NK-92 (cell line): ENCODE measurements around the gene RSPRY1.

Source experiments
- DNase-seq: peaks from one replicate; lab custom pipeline; 2025; ENCODE audit not compliant: unreplicated experiment; lab: John Stamatoyannopoulos, UW

RSPRY1 gene

GRCh38 chr16:57152096-57153093 is 33.7 kb upstream of the RSPRY1 start:
- no peak for DNase-seq

GRCh38 chr16:57153841-57154240 is 32.3 kb upstream of the RSPRY1 start:
- no peak for DNase-seq

DNA sequence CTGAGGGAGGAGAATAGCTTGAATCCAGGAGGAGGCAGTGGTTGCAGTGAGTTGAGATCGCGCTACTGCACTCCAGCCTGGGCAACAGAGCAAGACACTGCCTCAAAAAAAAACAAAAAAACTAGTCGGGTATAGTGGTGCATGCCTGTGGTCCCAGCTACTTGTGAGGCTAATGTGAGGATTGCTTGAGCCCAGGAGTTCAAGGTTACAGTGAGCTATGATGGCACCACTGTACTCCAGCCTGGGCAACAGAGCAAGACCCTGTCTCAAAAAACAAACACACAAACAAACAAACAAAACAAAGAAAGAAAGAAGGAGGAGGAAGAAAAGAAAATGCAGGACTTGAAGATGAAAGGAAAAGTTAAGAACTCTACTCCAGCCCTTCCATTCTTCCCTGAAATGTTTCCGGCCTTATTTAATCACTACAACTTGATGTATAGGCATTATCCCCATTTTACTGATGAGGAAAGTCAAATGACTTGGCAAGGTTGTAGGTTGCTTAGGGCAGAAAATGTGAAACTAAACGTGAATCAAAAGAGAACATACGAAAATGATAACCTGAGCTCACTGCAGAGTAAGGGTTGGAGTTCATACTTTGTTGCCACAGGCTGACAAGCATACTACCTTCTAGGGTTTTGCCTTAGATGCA is 30.3 kb upstream of the RSPRY1 start:
- DNase-seq = no peak

DNA sequence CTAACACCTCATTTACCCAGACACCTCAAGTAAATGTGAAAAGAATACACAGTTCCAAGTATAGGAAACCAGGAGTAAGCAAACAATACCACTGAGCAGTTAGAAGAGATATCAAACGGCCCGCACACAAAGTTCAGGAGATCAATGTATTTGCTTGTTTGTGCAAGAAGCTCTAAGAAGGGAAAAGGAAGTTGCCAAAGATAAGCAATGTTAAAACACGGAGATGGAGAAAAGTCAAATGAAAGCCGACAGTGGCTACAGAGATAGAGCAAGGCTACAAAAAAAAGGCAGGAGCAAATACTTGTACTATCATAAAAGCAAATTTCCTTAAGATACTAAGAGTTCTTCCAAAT is 29.8 kb upstream of the RSPRY1 start:
- DNase-seq = no peak

- no peak for DNase-seq
Observed at GRCh38 chr16:57157533-57157932, 28.6 kb upstream of the RSPRY1 start.

DNA sequence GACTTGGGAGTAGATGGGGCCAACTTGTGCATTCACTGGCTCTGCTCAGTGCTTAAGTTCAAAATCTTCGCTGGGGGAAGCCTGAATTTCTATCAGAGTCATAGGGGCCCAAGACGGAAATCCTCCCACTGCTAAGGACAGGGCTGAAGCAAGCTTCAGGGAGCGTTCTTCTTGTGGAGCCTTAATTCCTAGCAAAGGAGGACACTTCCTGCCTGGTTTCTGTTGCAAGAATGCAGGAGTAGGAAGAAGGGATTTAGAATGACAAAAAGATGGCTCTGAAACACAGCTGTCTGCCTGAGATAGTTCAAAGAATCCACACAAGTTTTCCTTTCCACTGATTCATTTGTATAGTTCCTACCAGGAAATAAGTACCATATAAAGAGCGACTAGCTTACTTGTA is 26.7 kb upstream of the RSPRY1 start:
- DNase-seq = no peak

DNA sequence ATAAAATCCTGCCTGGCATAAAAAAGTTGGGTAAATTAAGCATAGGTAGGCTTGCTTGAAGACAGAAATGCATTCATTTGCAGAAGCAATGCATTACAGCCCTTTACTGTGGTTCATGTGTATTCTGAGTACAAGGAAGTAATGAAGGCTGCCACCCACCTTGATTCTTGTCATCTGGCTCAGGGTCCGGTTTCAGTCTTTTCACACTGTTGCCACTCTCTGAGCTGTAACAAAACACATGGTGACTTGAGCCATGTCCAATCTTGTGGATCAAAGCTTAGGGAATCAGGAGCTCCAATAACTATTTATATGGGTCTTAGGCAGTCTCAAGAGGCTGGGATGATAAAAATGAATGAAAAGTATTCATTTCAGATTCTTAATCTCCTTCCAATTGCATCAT is 22.3 kb upstream of the RSPRY1 start:
- DNase-seq = no peak

- no peak for DNase-seq
Observed at GRCh38 chr16:57165483-57165882, 20.6 kb upstream of the RSPRY1 start.

- DNase-seq = no peak
Observed at GRCh38 chr16:57165938-57166337, 20.2 kb upstream of the RSPRY1 start.

- DNase-seq = no peak
Observed at GRCh38 chr16:57166451-57166850, 19.7 kb upstream of the RSPRY1 start.

GRCh38 chr16:57166951-57167350 is 19.2 kb upstream of the RSPRY1 start:
- DNase-seq = no peak

- DNase-seq = no peak
Observed at GRCh38 chr16:57167538-57167937, 18.6 kb upstream of the RSPRY1 start.

DNA sequence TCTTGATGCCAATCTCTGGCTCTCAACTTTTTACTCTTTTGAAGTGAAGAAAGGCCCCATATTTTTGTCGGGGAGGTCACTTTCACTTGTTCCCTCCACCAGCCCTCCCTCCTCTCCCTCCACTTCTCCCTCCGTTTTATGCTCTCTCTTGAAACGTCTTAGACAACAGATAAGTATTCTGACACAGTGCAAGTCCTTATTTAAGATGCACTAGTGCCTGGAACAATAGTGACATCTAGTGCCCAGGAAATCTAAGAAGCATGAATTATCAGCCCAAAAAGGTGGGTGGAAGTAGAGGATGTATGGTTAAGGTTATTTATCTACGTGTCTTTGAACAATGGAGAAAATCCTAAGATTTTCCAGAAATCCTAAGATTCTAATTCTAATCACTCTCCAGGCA is 18.2 kb upstream of the RSPRY1 start:
- DNase-seq = no peak

DNA sequence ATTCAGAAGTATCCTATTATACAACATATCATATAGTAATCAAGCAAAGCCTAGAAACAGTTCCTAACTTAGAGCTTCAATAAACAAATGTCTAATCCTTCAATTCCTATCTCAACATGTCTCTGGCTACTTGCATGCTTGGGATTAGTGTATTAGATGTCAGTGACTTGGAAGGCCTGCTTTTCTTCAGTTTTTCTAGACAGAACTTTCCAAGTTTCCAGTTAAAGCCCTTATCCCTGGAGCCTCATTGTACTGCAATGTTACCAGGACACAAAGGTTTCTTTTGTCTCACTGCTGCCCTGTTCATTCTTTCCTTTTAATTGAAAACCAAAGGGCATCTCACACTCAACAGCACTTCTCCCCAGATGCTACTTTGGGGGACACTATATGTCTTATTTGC is 16.8 kb upstream of the RSPRY1 start:
- DNase-seq = no peak

DNA sequence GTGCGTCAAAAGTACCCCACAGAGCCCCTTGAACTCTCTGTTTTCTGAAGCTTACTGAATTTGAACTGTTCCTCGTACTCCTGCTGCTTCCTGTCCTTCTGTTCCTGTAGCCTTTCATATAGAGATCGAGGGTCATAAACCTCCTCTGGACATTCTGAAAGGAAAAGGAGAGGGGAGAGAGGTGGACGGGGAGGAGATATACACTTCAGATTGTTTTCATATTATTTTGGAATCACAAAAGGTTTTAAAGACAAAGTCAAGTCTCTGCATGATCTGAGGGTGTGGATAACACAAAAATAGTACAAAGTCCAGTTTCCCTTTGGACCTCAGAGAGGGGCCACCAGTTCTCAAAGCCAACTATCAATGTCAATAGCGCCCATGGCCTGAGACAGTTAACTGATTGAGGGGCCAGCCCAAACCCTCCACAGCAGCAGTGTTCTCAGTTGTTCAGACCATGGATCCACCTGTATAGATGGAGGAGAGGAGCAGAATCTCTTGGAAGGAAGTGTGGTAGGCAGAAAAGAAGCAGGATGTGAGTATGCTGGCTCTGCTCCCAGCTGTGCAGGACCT is 13.3 kb upstream of the RSPRY1 start:
- no peak for DNase-seq

DNA sequence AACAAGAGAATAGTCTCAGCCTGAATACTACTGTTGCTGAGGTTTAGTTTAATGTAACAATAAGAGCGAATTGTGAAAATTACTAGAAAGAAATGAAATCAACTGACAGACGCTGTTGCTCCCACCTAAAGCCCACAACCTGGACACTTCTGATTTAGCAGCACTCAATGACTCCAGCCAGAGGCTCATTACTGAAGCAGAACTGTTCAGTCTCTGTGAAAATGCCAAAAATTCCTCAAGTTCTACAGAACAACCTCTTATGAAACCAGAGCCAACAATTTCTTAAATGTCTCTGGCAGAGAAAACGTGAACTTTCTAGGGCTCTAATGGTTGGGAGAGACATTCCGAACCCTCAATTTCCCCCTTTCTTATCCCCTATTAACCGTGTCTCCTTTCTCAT is 10.2 kb upstream of the RSPRY1 start:
- no peak for DNase-seq

DNA sequence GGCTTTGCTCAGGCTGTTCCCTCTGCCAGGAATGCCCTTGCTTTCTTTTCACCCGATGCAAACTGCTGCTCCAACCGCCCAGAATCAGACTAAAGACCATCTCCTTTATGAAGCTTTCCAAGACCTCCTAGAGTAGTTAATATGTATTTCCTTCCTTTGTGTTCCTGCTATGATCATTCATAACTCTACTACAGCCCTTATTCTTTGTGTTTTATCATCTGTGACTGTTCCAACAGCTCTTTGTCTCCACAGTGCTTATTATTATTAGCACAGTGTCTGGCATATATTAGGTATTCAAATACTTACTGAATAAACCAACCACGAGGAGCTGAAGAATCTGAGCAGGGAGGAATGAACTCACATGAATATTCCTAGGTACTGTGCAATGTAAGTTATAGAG is 7.9 kb upstream of the RSPRY1 start:
- no peak for DNase-seq

- DNase-seq = no peak
Observed at GRCh38 chr16:57178793-57179212, 7.3 kb upstream of the RSPRY1 start.

DNA sequence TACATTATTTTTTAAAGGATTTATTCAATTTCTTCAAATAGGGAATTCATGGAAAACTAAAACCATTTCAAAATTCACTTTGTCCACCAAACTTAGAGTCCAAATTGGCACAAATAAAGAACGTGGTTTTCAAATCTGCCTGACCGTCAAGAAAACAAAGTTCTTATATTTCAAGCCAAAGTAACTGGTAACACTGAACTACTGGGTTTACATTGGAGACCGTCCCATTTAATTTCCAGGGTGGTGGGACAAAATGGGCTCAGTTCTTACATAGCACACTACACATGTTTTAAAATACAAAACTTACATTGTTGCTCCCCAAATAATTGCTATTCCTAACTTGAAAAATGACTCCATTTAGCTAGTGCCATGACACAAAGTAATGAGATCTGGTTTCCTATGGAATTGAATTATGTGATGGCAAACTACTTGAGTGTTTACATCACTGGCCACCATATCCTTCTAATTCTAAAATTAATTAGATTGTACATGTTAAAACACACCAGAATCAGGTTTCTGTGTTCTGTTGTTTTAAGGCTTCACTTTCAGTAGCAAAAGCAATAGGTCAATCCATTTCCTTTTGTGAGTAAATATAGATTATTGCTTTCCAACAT is 6.8 kb upstream of the RSPRY1 start:
- DNase-seq = no peak

DNA sequence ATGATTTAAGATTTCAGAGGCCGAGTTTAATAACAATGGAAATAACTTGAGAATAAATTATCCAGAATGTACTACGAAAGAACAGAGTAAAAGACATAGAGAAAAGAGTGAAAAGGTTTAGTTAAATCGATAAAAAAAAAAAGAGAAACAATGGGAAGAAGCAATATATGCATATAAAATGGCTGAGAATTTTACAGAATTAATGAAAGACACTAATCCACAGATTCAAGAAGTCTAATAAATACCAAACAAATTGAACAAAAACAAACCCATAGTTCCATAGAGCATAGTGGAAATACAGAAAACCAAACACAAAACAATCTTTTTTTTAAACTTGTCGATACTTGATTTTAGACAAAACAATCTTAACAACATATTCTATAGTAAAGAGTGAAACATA is 2.0 kb upstream of the RSPRY1 start:
- no peak for DNase-seq

- DNase-seq = no peak
Observed at GRCh38 chr16:57184887-57185445, 1.2 kb upstream of the RSPRY1 start.
